CD4-positive, alpha-beta T cell treated with Interleukin-21 for 1 hour (primary cell): ENCODE measurements around the gene UFD1.

Experiments used
- DNase-seq: peaks from one replicate; pipeline ENCODE4 v3.0.0-alpha.2; 2020

The UFD1 gene

DNA sequence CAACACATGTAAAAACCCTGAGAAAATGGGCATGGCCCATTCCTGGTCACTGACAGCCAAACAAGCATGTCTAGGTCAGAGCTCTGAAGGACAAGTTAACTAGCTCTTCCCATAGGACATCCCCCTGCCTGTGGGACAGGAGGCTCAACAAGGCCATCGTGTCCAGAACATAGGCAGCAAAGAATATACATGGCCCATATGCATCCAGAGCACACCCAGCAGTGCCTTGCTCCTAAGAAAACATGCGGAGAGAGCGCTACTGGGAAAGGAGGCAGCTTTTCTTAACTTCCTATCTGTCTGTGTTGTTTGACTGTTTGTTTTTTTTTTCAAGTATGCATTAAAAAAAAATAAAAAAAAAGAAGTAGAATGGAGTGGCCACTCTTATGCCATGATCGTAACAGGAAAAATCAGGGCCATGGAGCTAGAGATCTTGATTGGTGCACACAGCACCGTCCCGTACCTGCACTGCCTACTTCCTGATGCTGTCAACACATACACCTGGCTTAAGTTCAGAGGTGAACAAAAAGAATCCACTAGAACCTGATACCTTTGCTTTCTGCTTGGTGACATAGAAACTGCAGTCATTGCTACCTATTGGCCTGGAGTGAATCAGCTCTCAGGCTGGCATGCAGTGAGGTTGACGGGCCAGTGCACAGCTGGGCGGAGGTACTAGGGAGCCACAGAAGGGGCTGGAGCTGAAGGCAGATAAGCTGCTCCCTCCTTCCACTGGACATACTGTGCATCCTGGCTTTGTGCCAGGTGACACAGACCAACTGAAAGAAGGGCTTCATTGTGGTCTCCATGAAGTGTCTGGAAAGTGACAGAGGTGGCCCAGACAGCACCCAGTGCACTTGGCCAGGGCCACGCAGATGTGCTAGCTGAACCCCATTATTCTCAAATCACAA lies 11.9 kb downstream of the UFD1 start:
- DNase-seq, result no peak

DNA sequence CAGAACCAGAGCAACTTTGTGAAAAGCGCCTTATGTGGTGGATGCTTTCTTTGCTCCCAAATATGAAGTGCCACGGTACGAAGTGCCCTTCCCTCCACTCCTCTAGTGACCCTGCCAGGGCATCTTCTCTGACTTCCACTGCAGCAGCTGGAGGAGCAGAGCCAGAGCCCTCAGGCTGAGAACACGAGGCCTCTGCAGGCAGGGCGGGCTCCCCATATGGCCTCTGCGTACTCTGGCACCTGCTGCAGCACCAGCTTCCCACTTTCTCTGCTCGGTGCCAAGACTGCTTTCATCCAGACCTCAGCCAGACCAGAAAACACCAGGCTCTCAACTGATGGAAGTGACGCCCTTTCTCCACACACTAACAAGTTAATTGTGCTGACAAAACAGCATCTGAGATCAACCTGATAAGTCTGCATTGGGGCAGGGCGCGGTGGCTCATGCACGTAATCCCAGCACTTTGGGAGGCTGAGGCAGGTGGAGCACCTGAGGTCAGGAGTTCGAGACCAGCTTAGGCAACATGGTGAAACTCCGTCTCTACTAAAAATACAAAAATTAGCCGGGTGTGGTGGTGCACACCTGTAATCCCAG lies 12.8 kb downstream of the UFD1 start:
- no peak for DNase-seq

DNA sequence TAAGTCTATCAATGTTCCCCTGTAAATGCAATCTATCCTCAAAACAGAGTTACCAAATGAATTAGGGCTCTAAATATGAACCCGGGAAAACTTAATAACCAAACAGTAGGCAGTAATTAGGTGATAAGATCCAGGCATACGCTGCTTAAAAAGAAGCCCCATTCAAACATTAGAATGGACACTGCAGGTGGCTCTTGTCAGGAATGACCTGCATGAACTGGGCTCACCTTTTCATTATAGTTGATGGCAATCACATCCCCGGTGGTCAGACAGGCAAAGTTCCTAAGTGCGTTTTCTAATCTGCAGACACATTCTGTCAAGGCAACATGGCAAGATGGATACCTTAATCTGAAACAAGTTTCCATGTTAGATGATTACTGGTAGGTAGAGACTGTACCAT lies 14.0 kb downstream of the UFD1 start:
- DNase-seq, result no peak

DNA sequence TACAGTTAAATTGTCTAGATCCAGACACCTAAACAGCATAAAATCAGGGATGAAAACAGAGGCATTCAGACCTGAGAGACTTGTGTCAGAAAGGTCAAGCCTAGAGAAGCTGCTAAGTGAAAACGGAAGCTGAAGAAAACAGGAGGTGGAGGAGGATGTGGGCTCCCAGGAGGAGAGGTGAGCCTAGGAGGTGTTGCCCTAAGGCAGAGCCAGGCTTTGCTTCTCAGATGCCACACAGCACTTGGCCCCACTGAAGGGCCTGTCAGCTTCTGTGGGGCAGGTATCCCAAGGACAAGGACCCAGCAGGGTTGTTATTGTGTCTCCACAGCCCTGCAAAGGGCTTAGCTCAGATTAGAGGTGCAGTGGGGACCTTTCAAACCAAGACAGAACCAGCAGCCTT lies 14.4 kb downstream of the UFD1 start:
- DNase-seq, result no peak

DNA sequence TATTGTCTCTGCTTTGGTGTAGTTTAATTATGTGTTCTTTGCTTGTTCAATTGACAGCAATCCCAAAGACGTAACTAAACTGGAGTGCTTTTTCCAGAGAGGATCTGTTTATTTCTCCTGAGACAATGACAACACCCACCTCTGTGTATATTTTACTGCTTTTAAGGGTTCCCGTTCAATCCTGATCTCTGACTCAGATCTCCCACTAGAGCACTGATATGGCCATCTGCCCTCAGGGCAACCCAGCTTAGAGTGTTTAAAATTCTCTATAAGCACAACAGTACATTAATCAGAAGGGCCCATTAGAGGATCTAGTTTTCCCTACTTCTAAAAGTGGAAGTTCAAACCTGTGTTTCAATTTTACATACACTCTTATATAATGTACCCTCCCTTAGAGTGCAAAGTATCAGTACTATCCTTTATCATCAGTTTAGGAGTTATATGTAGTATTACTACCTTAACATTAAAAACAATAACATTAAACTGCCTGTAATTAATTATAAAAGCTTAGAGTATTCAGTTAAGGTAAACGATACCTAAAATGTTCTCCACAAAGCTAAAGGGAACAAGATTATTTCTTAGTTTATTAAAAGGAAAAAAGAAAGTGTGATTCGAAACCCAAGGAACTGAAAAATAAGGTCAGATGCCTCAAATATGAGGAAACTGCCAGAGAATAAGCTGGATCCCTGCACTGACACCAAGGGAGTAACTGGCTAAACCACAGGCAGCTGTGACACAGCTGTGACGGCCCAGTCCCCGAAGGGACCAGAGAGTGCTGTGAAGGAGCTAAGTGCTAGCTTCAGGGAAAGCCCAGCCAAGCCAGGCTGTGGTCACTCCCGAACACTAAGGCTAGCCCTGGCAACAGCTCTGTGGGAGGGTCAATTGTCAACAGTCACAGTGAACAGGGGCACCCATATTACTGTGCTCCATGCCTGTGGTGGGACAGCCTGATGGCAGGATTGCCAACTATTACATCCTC lies 15.2 kb downstream of the UFD1 start:
- DNase-seq, result no peak

DNA sequence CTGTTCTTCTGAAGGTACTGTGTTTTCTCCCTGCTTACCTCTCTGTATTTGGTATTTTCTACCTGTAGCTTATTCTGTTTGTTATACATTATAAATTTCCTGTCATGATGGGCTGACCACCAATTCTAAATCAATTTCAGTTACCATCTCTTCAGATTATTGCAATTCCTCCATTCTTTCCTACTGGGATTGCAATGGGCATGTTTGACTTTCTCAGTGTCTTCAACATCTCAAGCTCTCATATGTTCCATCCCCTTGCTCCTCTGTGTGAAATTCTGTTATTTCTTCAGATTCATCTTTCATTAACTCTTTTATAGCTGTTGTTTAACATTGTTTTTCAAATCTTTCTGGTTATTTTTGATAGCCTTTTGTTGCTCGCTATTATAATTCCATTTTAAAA lies 16.0 kb downstream of the UFD1 start:
- no peak for DNase-seq

DNA sequence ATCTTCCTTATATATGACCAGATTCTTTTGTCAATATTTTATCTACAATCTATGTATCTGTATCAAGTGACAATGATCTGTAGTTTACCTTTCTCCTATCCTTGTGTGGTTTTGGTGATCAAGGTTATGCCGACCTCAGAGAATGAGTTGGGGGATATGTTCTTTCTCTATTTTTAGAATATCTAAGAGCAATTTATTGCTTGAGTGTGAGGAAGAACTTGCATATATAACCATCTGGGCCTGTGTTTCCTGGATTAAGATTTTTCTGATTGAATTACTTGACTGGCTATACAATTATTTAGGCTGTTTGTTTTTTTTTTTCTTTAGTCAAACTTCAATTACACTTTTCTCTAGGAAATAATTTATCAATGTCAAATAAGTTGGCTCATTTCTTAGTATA lies 17.5 kb downstream of the UFD1 start:
- no peak for DNase-seq

DNA sequence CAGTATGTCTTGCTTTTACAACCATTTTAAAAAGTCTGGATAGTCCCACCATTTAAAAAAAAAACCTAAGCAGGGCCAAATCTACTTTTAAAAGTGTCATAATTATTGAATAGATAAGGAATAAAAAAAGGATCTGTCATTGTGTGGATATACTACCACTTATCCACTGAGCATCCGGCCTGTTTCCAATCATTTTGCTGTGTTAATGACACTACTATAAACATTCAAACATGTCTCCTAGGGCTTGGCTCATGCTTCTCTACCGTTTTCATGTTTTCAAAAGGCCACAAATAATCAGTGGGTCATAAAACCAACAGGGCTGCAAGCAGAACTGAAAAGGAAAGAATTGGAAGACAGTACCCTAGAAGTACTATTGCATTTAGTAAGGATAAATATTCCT lies 19.0 kb downstream of the UFD1 start:
- DNase-seq, result no peak

DNA sequence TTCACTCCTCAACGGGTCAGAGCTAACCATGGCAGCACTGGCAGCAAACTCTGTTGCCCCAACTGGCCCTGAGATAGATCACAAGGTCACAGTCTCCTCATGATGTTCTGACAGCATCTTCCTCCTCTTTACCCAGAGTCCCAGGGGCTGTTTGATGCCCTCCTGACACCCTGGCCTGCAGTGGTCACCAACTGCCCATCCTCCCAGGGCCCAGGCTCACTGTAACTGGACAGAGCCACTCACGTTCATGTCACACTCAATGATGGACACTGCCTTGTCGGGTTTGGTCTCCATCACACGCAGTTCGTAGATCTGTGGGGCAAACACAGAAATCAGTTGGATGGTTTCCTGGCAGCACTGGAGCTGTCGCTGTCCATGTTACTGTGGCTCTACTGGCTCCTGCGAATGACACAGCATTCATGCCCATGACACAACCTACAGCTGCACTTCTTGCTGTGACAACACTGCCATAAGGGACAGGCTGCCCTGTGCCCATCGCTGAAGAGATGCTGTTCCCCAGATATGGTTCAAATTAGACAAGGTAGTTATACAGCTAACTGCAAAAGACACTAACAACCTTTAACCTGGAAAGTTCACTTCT lies 21.1 kb downstream of the UFD1 start:
- DNase-seq, result no peak

DNA sequence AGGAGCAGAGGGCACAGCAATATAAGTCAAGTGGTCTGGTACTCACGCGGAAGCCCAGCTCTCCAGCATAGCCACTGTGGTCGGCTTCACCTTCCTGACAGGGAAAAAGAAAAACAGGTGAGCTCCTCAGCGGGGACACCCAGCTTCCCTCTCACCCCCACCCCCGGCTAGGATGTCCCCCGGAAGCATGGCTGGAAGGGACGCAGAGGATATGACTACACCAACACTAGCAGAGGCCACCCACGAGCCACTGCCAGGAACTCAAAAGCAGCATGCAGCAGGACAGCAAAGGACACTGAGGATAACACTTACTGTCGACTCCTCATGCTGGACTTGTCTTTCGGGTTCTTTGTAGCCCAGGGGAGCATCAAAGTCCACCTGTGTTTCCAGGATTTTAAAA lies 22.5 kb downstream of the UFD1 start:
- no peak for DNase-seq

DNA sequence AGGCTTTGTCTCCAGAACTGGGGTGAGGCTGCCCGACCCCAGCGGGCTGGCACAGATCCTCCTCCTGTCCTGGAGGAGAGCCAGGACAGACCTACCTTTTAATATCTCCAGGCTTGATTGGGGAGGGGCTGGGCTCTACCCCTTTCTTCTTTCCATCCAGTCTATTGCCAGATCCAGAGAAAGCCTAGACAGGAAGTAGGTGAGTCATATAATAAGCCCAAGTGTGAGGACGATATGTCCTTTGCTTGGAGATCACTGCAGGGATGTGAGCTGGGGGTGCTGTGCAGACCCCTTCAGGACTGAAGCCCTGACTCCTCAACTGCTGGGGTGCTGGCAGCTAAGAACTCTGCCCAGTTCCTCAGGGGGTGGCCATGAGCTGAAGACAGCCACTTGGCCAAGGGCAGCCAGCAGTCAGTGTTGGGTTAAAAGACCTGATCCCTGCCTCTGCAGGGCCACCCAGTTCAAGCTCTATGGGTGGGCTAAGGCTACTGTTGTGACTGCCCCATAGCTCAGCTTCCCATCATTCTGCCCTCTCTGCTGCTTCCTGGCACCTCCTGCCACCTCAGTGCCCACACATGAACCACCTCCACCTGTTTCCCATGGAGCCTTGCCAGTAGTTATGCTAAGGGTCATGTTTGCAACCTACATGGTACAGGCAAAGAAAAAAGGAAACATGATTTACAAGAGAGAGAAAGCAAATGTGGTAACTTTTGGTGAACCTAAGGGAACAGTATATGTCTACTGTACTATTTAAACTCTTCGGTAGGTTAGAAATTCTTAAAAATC lies 23.2 kb downstream of the UFD1 start:
- DNase-seq, result no peak

DNA sequence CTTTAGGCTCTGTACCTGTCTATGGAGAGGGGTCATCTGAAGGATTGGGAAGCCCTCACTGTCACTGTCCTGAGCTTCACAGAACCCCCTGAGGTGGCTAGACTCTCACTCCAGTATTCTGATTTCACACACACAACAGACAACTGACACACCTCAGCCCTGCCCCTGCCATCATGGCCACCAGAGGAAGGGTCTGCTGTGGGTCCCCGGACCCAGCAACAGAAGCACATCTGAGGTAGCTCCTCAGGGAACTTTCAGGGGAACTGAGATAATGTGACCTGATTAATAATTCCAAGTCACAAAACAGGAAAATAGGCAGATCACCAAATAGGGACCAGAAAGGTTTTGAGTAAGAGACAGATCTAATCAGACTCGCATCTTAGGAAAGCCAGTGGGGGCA lies 24.0 kb downstream of the UFD1 start:
- DNase-seq, result no peak

DNA sequence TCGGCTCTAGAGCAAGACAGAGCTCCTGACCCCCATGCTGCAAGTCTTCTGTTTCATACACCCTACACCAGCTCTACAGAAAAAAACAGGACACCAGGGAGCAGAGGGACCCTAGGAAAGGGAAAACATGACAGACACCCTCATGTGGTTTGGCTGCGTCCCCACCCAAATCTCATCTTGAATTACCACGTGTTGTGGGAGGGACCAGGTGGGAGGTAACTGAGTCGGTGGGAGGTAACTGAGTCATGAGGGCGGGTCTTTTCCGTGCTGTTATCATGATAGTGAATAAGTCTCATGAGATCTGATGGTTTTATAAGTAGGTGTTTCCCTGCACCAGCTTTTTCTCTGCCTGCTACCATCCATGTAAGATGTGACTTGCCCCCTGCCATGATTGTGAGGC lies 24.8 kb downstream of the UFD1 start:
- no peak for DNase-seq

DNA sequence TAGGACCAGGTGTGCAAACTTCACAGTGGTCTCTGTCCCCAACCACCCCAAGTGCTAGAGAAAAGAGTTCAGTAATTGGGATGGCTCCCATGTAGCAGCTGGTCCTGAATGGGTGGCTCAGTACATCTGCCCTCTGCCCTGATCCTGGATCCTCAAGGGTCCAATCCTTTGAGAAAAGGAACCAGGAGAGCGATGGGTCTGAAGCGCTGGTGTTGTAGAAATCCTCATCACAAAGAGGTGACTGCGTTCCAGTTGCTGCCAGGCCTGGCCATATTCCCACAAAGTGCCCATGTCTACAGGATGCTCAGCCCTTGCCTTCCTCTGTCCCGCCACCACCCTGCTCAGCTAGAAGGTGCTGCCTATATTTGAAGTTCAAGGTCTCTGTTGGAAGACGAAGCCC lies 25.3 kb downstream of the UFD1 start:
- DNase-seq, result no peak

DNA sequence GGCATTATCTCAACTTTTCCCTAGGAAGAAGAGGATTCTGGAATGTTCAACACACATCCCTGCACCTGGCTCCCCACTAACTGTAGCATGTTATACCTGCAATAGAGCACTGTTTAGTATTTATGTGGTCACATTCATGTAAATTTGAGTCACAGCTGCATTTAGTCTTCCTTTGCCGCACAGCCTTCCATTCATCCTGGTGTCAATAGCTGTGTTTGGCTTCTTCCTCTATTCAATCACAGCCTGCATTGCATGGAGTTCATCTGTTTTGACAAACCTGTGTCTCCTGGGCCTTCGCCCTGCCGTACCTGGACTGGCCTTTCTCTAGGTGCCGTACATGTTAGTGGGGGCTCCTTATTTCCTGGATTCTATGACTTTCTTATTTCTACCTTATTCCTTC lies 27.4 kb downstream of the UFD1 start:
- no peak for DNase-seq

DNA sequence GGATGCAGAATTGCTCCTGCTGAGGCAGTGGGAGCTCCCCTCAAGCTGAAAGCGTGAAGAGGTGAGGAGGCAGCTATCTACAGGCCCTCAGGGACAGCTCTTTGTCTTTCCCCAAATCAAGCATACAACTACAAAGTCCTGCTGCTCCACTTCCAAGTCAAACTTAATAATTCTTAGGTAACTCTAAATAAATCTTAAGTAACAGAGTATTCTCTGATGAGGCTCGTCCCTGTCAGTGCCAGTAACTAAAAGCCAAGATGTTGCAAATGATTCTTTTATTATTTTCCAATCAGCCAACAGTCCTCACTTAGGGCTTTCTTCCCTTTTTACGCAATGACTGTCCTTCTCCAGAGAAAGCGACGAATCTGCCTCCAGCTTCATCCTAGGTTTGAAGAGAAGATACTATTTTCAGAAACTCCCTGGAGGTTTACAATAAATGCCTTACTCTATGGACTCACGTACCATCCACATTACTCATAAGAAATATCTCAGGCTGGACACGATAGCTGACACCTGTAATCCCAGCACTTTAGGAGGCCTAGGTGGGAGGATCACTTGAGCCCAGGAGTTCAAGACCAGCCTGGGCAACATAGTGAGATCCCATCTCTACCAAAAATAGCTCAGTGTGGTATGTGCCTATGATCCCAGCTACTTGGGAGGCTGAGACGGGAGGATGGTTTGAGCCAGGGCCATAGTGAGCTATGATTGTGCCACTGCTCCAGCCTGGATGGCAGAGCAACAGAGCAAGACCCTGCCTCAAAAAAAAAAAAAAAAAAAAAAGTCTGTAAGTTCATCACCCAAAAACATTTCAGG lies 28.4 kb downstream of the UFD1 start:
- no peak for DNase-seq

DNA sequence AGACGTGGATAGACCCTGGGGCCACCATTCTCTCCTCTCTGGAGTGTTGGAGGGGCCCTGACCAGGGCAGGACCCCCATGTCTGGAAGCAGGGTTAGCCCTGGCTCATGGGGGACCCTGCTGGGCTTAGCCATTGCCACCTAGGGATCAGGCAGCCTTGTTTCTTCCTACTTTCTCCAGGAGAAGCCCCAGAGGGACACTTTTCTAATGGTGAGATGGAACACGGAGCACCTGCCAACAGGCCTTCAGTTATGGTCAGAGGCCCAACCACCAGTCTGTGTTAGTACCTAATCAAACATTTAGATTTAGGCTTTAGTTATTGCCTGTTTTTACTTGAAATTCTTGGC lies 29.6 kb downstream of the UFD1 start:
- DNase-seq, result no peak

DNA sequence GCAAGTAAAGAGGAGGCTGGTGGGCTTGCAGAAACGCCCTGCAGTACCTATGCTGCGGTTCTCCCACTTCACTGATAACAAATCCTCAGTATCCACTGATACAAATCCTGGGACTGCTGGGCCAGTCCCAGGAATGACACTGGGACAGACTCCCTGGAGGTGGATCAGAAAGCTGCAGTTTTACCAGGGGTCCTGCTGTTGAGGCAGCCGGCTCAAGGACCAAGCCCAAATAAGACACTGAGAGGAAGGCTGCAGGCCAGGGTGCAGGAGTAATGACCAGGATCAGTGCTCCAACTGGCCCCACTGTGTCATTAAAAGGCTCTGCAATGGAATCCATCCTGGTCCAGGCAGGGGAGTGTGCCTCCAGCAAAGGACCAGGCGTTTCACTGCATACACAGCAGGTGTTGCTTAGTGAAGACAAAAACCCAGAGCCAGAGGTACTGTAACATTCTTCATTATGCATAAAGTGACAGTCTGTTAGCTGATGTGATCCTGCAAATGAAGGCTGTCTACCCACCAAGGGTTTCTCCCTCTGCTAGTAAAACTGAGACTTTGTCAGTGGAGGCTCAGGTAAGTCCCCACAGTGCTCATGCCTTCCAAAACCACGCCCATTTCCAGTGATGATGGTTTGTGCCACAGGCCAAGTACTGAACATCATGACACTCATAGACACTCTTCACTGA lies 30.1 kb downstream of the UFD1 start:
- no peak for DNase-seq

DNA sequence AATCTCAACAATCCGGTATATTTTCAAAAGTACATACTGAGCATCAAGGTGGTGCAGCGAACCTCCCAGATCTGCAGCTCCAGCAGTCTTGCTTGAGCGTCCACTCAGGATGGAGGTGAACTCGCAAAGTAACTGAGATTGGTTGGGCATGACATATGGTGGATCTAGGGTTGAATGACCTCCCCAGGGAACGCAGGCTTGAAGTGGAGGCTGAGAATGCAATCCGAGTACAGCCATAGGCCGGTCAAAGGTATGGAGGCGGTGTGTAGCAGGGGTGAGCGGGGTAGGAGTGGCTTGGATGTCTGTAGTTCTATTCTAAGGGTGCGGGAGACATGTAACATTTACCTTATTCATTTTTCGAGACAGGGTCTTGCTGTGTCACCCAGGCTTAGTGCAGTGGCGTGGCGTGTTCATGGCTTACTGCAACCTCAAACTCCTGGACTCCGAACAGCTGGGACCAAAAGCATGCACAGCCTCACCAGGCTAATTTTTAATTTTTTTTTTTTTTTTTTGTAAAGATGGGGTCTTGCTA lies 30.9 kb downstream of the UFD1 start:
- DNase-seq, result no peak

DNA sequence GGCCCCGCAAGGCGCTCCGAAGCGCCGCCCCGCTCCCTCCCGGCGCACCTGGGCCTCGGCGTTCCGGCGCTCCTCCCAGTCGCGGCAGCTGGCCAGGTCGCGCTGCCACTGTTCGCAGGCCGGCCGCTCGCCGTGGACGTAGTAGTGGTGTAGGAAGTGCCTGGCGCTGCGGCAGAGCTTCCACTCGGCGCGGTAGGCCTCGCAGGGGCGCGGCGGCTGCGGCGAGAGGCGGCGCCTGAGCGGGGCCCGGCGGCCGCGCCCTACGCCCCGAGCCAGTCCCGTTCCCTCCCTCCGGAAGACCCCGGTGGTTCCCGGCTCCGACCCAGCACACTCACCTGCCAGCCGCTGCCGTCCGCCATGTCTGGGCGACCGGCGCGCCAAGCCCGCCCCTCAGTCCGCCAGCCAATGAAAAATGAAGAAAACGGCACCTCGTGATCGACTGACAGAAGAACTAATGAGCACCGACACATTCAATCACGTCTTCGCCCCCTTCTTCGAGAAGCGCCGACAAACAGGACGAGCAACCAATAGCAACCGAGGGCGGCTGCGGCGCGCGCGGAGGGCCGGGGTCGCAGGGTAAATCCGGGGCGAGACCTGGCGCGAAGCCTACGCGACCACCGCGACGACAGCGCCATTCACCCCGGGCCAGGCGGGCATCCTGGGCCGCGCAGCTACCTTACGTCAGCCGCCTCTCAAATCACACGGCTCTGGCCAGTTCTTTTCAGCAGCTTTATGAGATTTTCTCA lies 31.5 kb downstream of the UFD1 start, which contains the start of gene C22orf39:
Gene C22orf39, minus strand, starts transcription at position 382 of the 746 bp plus-strand sequence. Its CDS starts 23 bp downstream, at position 359.
- peak; percentile 96 for DNase-seq
